NCI-H69 (cell line): ENCODE data around the gene MAPRE2.

ENCODE experiments used
- DNase-seq: peaks from one replicate; lab custom pipeline; 2025; lab: John Stamatoyannopoulos, UW

MAPRE2 gene

GRCh38 chr18:35062408-35062807 is 21.2 kb downstream of the MAPRE2 start:
- no peak for DNase-seq

- DNase-seq, result peak; percentile 38
These were observed 22.9 kb downstream of the MAPRE2 start for GRCh38 chr18:35063875-35064690.

- no peak for DNase-seq
These were observed 26.2 kb downstream of the MAPRE2 start for GRCh38 chr18:35067454-35067853.

GRCh38 chr18:35071819-35072247 is 30.6 kb downstream of the MAPRE2 start:
- no peak for DNase-seq

- no peak for DNase-seq
These were observed 31.4 kb downstream of the MAPRE2 start for GRCh38 chr18:35072616-35073015.

GRCh38 chr18:35073186-35074105 is 32.2 kb downstream of the MAPRE2 start:
- DNase-seq, result no peak

- DNase-seq, result no peak
These were observed 33.4 kb downstream of the MAPRE2 start for GRCh38 chr18:35074581-35074980.

GRCh38 chr18:35075132-35075531 is 33.9 kb downstream of the MAPRE2 start:
- DNase-seq, result no peak

- no peak for DNase-seq
These were observed 35.1 kb downstream of the MAPRE2 start for GRCh38 chr18:35076135-35076924.

- DNase-seq, result no peak
These were observed 36.7 kb downstream of the MAPRE2 start for GRCh38 chr18:35077937-35078336.

- no peak for DNase-seq
These were observed 38.8 kb downstream of the MAPRE2 start for GRCh38 chr18:35080058-35080457.

- DNase-seq, result no peak
These were observed 42.0 kb downstream of the MAPRE2 start for GRCh38 chr18:35083174-35083712.

GRCh38 chr18:35084494-35085449 is 43.6 kb downstream of the MAPRE2 start:
- DNase-seq, result no peak

GRCh38 chr18:35085450-35086380 is 44.5 kb downstream of the MAPRE2 start:
- DNase-seq, result no peak

GRCh38 chr18:35086704-35087103 is 45.5 kb downstream of the MAPRE2 start:
- no peak for DNase-seq

GRCh38 chr18:35087726-35088125 is 46.5 kb downstream of the MAPRE2 start:
- no peak for DNase-seq

GRCh38 chr18:35088921-35089320 is 47.7 kb downstream of the MAPRE2 start:
- DNase-seq, result no peak

- DNase-seq, result no peak
These were observed 48.2 kb downstream of the MAPRE2 start for GRCh38 chr18:35089382-35089781.

GRCh38 chr18:35089891-35090550 is 48.8 kb downstream of the MAPRE2 start:
- DNase-seq, result no peak
